T-helper 2 cell treated with Interferon-gamma antibody and Interleukin-4, amounts not matched to agents 100 ng/mL and 5 ng/mL, for 36 hours (primary cell): ENCODE data around the gene FASTK. TPM values are rescaled to one million over a fixed set of nuclear protein-coding genes. Genes with fewer than 3 reads are reported as not detected.

Experiments used
- intact Hi-C: fragments of 100-400 bp; cut with micrococcal nuclease; formaldehyde crosslinking; loops from one replicate; pipeline ENCODE4 v1.15.1; 2023
- total RNA-seq: library from RNA; stranded (reverse); gene quantifications from 2 replicates; pipeline ENCODE4 v1.2.3, GENCODE V29; 2022

Gene FASTK
- total RNA-seq, 1 donor from 2014 or later: 89.3 TPM

DNA sequence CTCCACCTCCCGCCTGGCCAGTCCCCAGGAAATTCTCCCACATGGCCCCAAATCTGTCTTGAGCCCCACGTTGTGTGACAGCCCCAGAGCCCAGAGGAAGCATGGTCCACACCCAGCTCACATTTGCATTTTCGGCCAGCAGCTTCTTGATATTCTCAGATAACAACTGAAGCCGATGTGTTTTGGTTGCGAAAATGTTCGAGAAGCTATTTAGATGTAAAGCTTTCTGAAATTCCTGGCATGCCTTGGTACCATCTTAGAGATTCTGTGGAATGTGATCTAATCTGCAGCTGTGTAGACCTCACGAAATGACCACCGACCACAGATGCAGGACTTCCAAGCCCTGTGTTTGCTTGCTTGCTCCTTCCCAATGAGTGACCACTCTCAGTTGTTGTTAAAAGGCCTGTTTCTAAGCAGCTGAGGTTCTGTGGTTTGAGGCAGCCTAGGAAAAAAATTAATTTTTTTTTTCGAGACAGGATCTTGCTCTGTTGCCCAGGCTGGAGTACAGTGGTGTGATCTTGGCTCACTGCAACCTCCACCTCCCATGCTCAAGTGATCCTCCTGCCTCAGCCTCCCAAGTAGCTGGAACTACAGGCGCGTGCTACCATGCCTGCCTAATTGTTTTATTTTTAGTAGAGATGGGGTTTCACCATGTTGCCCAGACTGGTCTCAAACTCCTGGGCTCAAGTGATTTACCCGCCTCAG lies 12.4 kb downstream of the FASTK start:
- intact Hi-C loops: no loop called here

- intact Hi-C loops: no loop called here
Measured at GRCh38 chr7:151066273-151066974, 14.2 kb downstream of the FASTK start.

GRCh38 chr7:151065516-151065915 lies 15.1 kb downstream of the FASTK start:
- intact Hi-C loops: no loop called here

- intact Hi-C loops: no loop called here
Measured at GRCh38 chr7:151064993-151065392, 15.6 kb downstream of the FASTK start.

DNA sequence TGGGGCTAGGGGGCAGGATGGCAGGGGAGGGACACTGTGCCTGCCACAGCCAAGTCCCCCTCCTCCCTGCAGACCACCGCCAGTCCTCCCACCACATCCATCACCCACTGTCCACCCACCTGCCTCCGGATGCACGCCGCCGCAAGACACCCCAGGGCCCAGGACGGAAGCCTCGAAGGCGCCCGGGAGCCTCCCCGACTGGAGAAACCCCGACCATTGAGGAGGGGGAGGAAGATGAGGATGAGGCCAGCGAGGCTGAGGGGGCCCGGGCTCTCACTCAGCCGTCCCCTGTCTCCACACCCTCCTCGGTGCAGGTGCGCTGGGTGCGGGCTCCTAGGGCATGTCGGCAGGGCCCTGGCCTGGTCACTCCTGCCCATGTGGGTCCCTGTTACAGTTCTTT lies 16.2 kb downstream of the FASTK start:
- intact Hi-C loops: no loop called here

DNA sequence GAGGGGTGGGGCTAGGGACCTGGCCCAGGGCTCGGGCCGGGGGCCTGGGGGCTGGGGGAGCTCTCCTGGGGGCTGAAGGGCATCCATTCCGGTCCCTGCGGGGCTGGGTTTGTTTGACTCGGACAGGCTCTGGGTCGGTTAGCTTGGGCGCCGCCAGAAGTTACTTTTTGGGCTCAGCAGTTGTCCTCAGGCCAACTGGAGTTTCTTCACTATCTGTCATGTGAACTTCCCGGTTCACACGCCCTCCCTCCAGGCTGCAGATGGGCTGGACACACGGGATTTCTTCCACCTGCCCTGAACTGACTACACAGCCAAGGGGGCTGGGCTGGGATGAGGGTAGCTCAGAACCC lies 17.4 kb downstream of the FASTK start:
- intact Hi-C loops: no loop called here

DNA sequence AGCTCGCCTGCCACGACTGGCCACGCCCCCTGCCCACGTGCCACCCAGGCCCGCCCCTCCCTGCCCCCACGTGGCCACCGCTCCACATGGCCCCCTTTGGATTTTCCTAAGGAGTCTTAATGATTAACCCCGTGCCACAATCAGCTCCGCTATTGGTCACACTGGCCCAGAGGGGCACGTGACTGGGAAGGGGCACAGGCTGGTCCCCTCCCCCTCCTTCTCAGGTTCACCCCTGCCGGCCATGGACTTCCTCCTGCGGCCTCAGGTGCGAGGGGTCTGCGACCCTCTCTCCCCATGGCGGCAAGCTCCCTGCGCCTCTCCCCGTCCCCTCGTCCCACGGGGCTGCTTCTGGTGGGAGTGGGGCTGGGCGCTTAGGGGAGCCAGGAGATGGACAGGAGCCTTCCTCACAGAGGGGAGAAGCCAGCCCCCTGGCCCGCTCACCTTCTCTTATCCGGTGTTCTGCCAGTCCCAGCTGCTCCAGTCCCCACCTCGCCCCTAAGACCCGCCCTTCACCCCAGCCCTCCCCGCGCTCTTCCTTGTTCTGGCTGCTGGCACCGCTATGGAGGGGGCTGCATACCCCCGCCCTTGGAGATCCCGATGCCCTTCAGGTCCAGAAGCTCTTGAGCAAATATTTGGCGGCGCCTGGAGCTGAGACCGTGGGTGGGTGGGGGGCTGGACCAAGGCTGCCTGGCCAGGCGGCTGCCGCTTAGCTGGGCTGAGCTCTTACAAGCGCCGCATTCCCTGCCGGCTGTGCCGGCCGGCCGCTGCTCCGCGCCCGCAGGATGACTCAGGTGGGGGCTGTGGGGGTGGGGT lies 18.0 kb downstream of the FASTK start:
- intact Hi-C loops: no loop called here

DNA sequence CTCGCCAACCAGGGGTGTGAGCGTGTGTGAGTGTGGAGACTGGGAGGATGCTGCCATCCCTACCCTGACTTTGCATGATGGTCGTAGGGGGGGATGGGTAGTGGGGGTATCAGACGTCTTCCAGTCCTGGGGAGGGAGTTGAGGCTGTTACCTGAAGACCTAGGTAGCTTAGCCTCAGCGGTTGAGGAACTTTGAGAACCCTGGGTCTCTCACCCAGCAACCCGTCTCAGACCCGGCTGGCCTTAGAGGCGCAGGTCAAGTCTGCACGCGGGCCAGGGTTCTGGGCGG lies 18.6 kb downstream of the FASTK start:
- intact Hi-C loops: no loop called here

- intact Hi-C loops: no loop called here
Measured at GRCh38 chr7:151061213-151062110, 19.1 kb downstream of the FASTK start.

DNA sequence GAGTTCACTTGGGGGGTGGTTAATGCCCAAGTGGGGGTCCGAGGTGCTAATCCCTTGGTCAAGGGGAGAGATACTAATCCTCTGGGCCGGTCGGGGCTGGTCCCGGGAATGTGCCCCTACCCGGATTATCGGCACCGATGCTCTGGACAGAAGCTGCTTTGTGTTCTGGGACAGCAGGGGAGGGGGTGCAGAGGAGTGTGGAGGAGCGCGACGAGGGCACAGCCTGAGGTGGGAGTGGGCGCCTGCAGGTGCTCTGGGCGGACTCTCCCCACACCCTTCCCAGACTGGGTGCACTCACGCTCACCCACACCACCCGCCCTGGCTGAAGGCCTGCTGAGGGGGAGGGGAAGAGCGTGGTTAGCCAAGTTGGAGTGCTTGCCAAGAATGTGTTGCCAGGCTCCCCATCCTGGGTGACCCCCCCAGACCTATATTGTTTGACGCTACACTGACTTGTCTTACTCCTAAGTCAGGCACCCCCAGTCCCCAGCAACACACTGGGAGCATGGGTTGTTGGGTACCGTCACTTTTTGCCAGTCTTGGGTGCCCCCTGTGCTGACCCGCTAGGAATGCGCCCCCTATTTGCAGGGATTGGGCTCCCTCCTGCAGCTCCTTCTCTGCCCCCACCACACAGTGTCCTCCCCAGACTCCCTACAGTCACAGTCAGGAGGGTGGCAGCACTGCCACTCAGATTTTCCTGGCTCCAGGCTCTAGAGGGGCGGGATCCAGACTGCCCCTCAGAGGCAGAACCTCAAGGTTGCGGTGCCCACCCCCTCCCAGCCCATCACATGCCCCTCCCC lies 20.0 kb downstream of the FASTK start:
- intact Hi-C loops: no loop called here

DNA sequence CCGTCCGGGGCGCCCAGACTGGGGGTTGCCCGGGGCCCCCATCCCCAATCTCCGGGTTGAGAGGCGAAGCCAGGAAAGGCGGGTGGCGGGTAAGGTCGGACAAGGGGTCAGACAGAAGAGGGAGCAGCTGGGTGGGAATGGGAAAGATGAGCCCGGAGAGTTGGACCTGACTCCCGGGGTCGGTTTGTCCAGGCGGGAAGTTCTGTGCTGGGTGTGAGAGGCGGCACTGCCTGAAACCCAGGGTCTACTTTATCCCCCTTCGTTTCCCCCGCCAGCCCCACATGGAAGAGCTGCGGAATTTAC lies 20.5 kb downstream of the FASTK start:
- intact Hi-C loops: no loop called here

DNA sequence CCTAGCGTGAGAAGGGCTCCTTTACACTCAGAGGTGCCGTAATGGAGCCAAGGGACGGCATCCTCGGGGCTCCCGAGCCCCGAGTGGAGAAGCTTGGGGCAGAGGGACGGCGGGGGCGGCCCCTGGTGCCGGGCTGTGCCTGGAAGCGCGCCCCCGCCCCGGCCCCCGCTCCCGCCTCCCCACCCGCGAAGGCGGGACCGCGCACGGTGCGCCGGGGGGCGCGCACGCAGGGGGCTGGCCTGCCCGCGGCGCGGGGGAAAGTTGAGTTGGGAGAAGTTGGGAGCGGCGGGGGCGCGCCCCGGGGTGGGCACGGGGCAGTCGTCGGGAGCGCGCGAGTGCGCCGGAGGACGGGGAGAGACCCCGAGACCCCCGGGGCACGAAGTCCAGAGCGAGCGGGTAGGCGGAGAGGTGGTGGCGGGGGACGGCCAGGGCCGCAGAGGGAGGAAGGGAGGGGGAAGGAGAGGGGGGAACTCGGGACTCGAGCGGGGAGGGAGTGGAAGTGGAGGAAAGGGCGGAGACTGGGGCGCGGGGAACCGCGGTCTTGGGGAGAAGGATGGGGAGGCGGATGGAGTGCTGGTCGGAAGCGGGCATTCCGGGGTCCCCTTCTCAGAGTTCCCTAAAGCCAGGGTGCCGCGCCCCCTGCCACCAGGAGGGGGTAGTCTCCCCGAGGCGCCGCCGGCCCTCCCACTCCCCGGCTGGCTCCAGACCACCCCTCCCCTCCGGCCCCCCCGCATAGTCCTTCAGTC lies 21.1 kb downstream of the FASTK start, which contains the start of gene SLC4A2:
SLC4A2 (plus strand) TSS at position 223 of the 746 bp plus-strand sequence. CDS start 2,399 bp downstream, outside the sequence.
- intact Hi-C loops: loop anchor here (2.0 to 5.0 kb wide), 3 partner anchors 47 to 173 kb away; partner anchors contain the start of gene CHPF2

DNA sequence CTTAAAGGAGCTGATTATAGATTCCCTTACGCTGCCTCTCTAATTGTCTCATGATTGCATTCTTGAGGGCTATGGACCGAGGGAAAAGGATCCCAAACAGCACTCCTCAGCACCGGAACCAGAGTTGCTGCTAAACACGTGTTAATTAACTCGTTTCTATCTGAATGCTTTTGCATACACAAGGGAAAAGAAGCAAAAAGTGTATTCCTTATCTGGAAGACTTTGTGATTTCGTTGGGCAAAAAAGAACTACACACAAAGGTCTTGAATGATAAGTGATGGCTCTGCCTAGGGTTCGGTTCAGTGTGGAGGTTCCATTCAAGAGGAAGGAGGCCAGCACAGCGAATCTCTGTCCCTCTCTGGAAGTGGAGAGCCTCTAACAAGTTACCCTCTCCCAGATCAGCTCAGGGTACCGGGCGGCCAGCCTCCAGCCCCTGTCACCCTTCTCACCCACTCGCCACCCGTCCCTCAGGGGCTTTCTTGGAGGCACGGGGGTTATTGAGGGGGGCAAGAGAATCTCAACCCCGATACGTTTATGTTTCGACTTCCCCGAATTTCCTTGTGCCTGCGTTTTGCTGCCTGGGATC lies 21.7 kb downstream of the FASTK start:
- intact Hi-C loops: loop anchor here (1.0 to 5.0 kb wide), 6 partner anchors 21 to 174 kb away; partner anchors contain the start of genes ABCB8, CHPF2 and FASTK

GRCh38 chr7:151057989-151058780 lies 22.4 kb downstream of the FASTK start:
- intact Hi-C loops: loop anchor here (1.0 to 5.0 kb wide), 7 partner anchors 22 to 175 kb away; partner anchors contain the start of genes ABCB8, ABCF2, CHPF2 and FASTK

GRCh38 chr7:151057506-151057988 lies 23.1 kb downstream of the FASTK start, which contains the start of gene CDK5:
Gene CDK5, minus strand, starts transcription at chr7:151057897. Its CDS starts 49 bp downstream, at chr7:151057848.
- intact Hi-C loops: loop anchor here (1.0 to 5.0 kb wide), 2 partner anchors 45 to 170 kb away; partner anchors contain the start of gene ABCF2

DNA sequence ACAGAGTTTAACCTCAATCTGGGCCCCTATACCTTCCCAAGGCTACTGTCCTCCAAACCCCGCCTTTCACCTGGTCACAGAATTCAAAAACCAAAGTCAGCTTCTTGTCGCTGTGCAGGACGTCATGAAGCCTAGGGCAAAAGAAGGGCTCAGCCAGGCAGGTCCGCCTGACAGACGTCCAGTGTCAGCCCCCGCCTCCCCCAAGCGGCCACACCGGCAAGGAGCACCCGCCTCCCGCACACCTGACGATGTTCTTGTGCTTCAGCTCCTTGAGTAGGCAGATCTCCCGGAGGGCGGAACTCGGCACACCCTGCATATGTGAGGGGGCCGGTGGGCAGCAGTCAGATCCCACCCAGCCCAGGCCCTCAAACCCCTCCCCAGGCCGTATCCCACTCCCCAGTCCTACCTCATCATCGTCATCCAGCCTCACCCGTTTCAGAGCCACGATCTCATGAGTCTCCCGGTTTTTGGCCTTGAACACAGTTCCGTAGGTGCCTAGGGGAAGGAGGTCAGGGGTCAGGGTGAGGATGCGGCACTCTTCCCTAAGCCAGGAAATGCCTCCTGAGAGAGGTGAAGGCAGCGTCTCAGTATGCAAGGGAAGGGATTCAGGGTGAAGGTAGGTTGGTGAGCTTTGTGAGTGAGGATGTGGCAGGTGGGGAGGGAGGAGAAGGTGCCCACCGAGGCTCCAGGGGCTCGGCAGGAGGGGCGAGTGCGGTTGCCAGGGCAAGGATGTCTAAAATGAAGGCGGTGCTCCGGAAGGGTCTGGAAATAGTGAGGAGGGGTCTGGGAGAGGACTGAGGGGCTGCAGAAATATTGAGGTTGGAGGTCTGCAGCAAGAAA lies 23.7 kb downstream of the FASTK start:
- intact Hi-C loops: loop anchor here (1.0 to 5.0 kb wide), 2 partner anchors 45 to 170 kb away; partner anchors contain the start of gene ABCF2

- intact Hi-C loops: loop anchor here (5.0 kb wide), 1 partner anchor 44 kb away; no protein-coding TSS in a partner anchor
Measured at GRCh38 chr7:151056283-151056665, 24.3 kb downstream of the FASTK start.
